CD4-positive, alpha-beta T cell (primary cell): Measurements from ENCODE around the gene MYH15. TPM values are rescaled to one million over a fixed set of nuclear protein-coding genes. Genes with fewer than 3 reads are reported as not detected.

Experiments
- ATAC-seq: fragments of 200-7000 bp; cut with Tn5 transposase; one replicate; pipeline ENCODE4 v1.10.0; 2022; ENCODE audit warnings: mild to moderate bottlenecking; ENCODE audit not compliant: poor library complexity
- CTCF ChIA-PET: fragments of 350-600 bp; sonication (Branson Sonifier 250); formaldehyde crosslinking; loops from one replicate; lab custom pipeline; 2021; ENCODE audit warnings: antibody characterized with exemption, inconsistent platforms; lab: Charles Lee
- POLR2A ChIA-PET: fragments of 350-600 bp; sonication (Branson Sonifier 250); formaldehyde crosslinking; loops from one replicate; lab custom pipeline; 2021; ENCODE audit warnings: antibody characterized with exemption, inconsistent platforms; lab: Charles Lee
- DNase-seq, 14 experiments: peaks; one replicate each; pipeline ENCODE4 v3.0.0-alpha.2; 2013 to 2020; ENCODE audit warnings: mixed read lengths in 2 of 14
- H3K27ac ChIP-seq, 2 donors: one replicate each; pipeline versions ENCODE4 v1.5.1 to v1.7.0; 2013; ENCODE audit warnings: low read length in 2 of 2, low read depth in 1 of 2, mild to moderate bottlenecking in 1 of 2
- H3K27me3 ChIP-seq, 2 experiments: 1 replicate in 1 of 2; 2 replicates in 1 of 2; pipeline versions ENCODE4 v1.6.1 to v1.7.0; 2013; ENCODE audit warnings: low read length in 2 of 2, control low read depth in 1 of 2, mild to moderate bottlenecking in 1 of 2, moderate library complexity in 1 of 2; ENCODE audit not compliant: insufficient read depth in 2 of 2, control insufficient read depth in 1 of 2
- H3K36me3 ChIP-seq: one replicate; pipeline ENCODE4 v1.6.1; 2013; ENCODE audit warnings: low read length, control low read depth; ENCODE audit not compliant: insufficient read depth
- H3K4me1 ChIP-seq: one replicate; pipeline ENCODE4 v1.6.1; 2013; ENCODE audit warnings: low read length, control low read depth; ENCODE audit not compliant: insufficient read depth
- H3K4me3 ChIP-seq: one replicate; pipeline ENCODE4 v1.5.1; 2013; ENCODE audit warnings: mild to moderate bottlenecking, low read length, moderate library complexity
- H3K9me3 ChIP-seq, 2 experiments: 1 replicate in 1 of 2; 2 replicates in 1 of 2; pipeline versions ENCODE4 v1.6.1 to v1.7.0; 2013; ENCODE audit warnings: low read length in 2 of 2, mild to moderate bottlenecking in 2 of 2, control low read depth in 1 of 2, moderate library complexity in 1 of 2; ENCODE audit not compliant: control insufficient read depth in 1 of 2, insufficient read depth in 1 of 2
- H3K27ac Mint-ChIP-seq: one replicate; pipeline ENCODE4 v1.8.0; 2020; ENCODE audit warnings: mixed read lengths
- H3K27me3 Mint-ChIP-seq: one replicate; pipeline ENCODE4 v1.8.0; 2021; ENCODE audit warnings: mixed read lengths
- H3K36me3 Mint-ChIP-seq: one replicate; pipeline ENCODE4 v1.8.0; 2021; ENCODE audit warnings: low read depth, mixed read lengths
- H3K4me1 Mint-ChIP-seq: one replicate; pipeline ENCODE4 v1.8.0; 2021; ENCODE audit warnings: low read depth, mixed read lengths
- H3K4me3 Mint-ChIP-seq: one replicate; pipeline ENCODE4 v1.8.0; 2020; ENCODE audit warnings: mild to moderate bottlenecking, mixed read lengths
- H3K9me3 Mint-ChIP-seq: one replicate; pipeline ENCODE4 v1.8.0; 2020; ENCODE audit warnings: mixed read lengths
- intact Hi-C, 2 experiments: fragments of 100-400 bp; cut with DNase I in 1 of 2; cut with micrococcal nuclease in 1 of 2; formaldehyde crosslinking; loops; one replicate each; pipeline versions ENCODE4 v1.15.1 to v1.9.0; 2023 to 2025; cut with DNase I, micrococcal nuclease
- total RNA-seq, 174 experiments: library from RNA in 2 of 174; stranded (reverse) in 2 of 174; gene quantifications; one replicate each; pipeline ENCODE4 v1.2.3 and lab custom pipeline; 2021 to 2026
- TF ChIP-seq, protein P1 (sequence below): fragments of 200-600 bp; IDR thresholded peaks from one replicate; pipeline ENCODE4 v1.8.0; 2022; ENCODE audit warnings: antibody characterized with exemption, mild to moderate bottlenecking

Gene MYH15
- total RNA-seq, 2 experiments from 2014 or later: 0.05 to 0.08 TPM

DNA sequence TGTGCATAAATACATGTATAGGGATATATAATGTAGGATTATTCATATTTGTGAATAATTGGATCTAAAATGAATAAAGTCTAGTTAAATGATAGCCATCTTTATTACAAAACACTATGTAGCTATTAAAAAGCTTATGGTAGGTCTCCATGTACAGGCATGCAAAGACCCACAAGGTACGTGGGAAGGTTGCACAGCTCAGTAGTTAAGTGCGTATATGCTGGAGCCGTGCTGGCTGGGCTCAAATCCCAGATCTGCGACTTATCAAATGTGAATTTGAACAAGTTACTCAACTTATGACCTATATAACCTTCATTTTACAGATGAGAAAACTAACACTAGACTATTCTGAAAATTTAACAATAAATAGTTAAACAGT, 100.6 kb downstream of the MYH15 start:
- H3K4me3 ChIP-seq: no peak overlapping the region
- H3K4me1 ChIP-seq: no peaks in the 10 kb centered on the region
- Mint-ChIP-seq H3K36me3 (no peaks in the 10 kb centered on the region), H3K27ac (no peak overlapping the region), H3K4me3 (no peak overlapping the region), H3K4me1 (no peaks in the 10 kb centered on the region), H3K27me3 (no peaks in the 10 kb centered on the region), H3K9me3 (no peaks in the 10 kb centered on the region)
- H3K36me3 ChIP-seq: no peaks in the 10 kb centered on the region
- CTCF ChIA-PET: no interaction called here
- no peaks in the 10 kb centered on the region for H3K9me3 ChIP-seq
- intact Hi-C loops: loop anchor here (5.0 to 10.0 kb wide), 6 partner anchors 257 to 735 kb away; no protein-coding TSS in a partner anchor
- POLR2A ChIA-PET: no interaction called here
- no peak for ATAC-seq
- H3K27me3 ChIP-seq: no peaks in the 10 kb centered on the region
- TF ChIP-seq, protein P1, sequence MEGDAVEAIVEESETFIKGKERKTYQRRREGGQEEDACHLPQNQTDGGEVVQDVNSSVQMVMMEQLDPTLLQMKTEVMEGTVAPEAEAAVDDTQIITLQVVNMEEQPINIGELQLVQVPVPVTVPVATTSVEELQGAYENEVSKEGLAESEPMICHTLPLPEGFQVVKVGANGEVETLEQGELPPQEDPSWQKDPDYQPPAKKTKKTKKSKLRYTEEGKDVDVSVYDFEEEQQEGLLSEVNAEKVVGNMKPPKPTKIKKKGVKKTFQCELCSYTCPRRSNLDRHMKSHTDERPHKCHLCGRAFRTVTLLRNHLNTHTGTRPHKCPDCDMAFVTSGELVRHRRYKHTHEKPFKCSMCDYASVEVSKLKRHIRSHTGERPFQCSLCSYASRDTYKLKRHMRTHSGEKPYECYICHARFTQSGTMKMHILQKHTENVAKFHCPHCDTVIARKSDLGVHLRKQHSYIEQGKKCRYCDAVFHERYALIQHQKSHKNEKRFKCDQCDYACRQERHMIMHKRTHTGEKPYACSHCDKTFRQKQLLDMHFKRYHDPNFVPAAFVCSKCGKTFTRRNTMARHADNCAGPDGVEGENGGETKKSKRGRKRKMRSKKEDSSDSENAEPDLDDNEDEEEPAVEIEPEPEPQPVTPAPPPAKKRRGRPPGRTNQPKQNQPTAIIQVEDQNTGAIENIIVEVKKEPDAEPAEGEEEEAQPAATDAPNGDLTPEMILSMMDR: no peak
- no peak overlapping the region for H3K27ac ChIP-seq
- no peak for DNase-seq

DNA sequence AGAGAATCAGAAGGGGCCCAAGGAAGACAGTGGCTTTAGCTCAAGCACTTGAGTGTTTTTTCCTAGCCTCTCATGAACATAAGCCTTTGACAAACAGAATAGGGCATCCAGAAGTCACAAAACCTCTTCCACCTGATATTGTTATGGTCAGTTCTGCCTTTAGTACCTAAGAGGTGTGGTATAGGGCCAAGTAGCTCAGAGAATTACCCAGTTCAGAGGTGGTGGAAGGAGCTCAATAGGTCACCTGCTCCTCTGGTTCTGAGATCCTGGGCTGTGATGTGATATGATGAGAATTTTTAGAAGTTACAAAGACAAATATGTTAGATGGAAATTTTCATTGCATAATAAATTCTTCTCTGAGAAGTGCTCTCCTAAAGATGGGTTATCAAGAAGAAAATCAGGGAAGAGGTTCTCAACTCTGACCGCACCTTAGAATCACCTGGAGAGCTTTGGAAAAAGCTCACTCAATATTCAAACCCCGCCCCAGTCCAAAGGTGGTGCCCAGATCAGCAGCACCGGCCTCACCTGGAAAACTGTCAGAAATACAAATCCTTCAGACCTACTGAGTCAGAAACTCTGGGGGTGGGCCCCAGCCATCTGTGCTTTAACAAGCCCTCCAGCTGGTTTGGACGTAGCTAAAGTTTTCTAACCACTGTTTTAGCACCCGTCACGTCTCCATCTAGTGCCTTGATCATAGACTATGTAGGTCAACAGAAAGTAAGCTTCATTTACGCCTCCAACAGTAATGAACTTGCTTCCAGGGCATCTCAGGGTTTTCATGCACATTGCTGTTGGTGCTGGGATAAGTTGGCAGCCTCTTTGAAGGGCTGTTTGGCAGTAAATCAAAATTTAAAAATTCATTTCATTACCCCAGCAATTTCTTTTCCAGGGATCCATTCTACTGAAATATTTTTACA, 101.3 kb downstream of the MYH15 start:
- no peaks in the 10 kb centered on the region for H3K9me3 Mint-ChIP-seq
- no peaks in the 10 kb centered on the region for H3K36me3 ChIP-seq
- POLR2A ChIA-PET: interaction anchor here (0.5 kb wide), 1 partner anchor 51 kb away, joined by 3 read pairs; no protein-coding TSS in a partner anchor
- no peak overlapping the region for H3K27ac Mint-ChIP-seq
- no peaks in the 10 kb centered on the region for H3K27me3 ChIP-seq
- CTCF ChIA-PET: no interaction called here
- ATAC-seq (no peak), DNase-seq (no peak)
- no peak overlapping the region for H3K4me3 Mint-ChIP-seq
- no peak overlapping the region for H3K27ac ChIP-seq
- H3K27me3 Mint-ChIP-seq: no peaks in the 10 kb centered on the region
- no peaks in the 10 kb centered on the region for H3K9me3 ChIP-seq
- H3K4me1 Mint-ChIP-seq: no peaks in the 10 kb centered on the region
- H3K4me3 ChIP-seq: no peak overlapping the region
- intact Hi-C loops: loop anchor here (5.0 to 10.0 kb wide), 6 partner anchors 257 to 734 kb away; no protein-coding TSS in a partner anchor
- TF ChIP-seq, protein P1: no peak
- no peaks in the 10 kb centered on the region for H3K4me1 ChIP-seq
- H3K36me3 Mint-ChIP-seq: no peaks in the 10 kb centered on the region

- H3K27me3 Mint-ChIP-seq: no peaks in the 10 kb centered on the region
- no peak overlapping the region for H3K4me3 Mint-ChIP-seq
- intact Hi-C loops: loop anchor here (2.0 to 10.0 kb wide), 7 partner anchors 256 to 1173 kb away; no protein-coding TSS in a partner anchor
- Histone ChIP-seq H3K36me3 (no peaks in the 10 kb centered on the region), H3K27ac (no peak overlapping the region), H3K4me1 (no peaks in the 10 kb centered on the region), H3K9me3 (no peaks in the 10 kb centered on the region), H3K27me3 (no peaks in the 10 kb centered on the region), H3K4me3 (no peak overlapping the region)
- ATAC-seq (no peak), DNase-seq (no peak)
- H3K4me1 Mint-ChIP-seq: no peaks in the 10 kb centered on the region
- TF ChIP-seq, protein P1: no peak
- ChIA-PET POLR2A (no interaction called here), CTCF (interaction anchor here (1.0 kb wide), 1 partner anchor 254 kb away, joined by 3 read pairs; no protein-coding TSS in a partner anchor)
- no peaks in the 10 kb centered on the region for H3K36me3 Mint-ChIP-seq
- no peak overlapping the region for H3K27ac Mint-ChIP-seq
- no peaks in the 10 kb centered on the region for H3K9me3 Mint-ChIP-seq
Measured at GRCh38 chr3:108407886-108408285, 102.5 kb downstream of the MYH15 start.
